Hepatocyte (in vitro differentiated cells): Measurements from ENCODE around the gene CSRP3.

Experiments
- CTCF ChIP-seq: fragments of 200-600 bp; sonication (generic); IDR thresholded peaks from 2 replicates; pipeline ENCODE4 v1.5.1; 2016; ENCODE audit warnings: antibody characterized with exemption, mild to moderate bottlenecking; ENCODE audit not compliant: poor library complexity
- EZH2 ChIP-seq: fragments of 200-600 bp; sonication (generic); IDR thresholded peaks from 2 replicates; pipeline ENCODE4 v1.6.1; 2016; ENCODE audit warnings: antibody characterized with exemption, mild to moderate bottlenecking, borderline replicate concordance
- EZH2phosphoT487 ChIP-seq: fragments of 200-600 bp; sonication (generic); IDR thresholded peaks from one replicate; pipeline ENCODE4 v1.6.1; 2018; ENCODE audit warnings: antibody characterized with exemption, mild to moderate bottlenecking, low read depth, moderate library complexity; ENCODE audit not compliant: unreplicated experiment, severe bottlenecking

- TF ChIP-seq CTCF (no peak), EZH2 (no peak), EZH2phosphoT487 (no peak)
These were observed 49.8 kb upstream of the CSRP3 start for GRCh38 chr11:19251577-19251976.
